Measurements from ENCODE around the gene PARP8. TPM values are rescaled to one million over a fixed set of nuclear protein-coding genes. Genes with fewer than 3 reads are reported as not detected.
"Not testable (repeated sequence)": the region's sequence is repeated elsewhere in the genome, so short reads cannot be mapped to it uniquely, and the experiment has no call there.

Gene PARP8
- total RNA-seq, 1 donor from 2014 or later, result 30.4 TPM

DNA sequence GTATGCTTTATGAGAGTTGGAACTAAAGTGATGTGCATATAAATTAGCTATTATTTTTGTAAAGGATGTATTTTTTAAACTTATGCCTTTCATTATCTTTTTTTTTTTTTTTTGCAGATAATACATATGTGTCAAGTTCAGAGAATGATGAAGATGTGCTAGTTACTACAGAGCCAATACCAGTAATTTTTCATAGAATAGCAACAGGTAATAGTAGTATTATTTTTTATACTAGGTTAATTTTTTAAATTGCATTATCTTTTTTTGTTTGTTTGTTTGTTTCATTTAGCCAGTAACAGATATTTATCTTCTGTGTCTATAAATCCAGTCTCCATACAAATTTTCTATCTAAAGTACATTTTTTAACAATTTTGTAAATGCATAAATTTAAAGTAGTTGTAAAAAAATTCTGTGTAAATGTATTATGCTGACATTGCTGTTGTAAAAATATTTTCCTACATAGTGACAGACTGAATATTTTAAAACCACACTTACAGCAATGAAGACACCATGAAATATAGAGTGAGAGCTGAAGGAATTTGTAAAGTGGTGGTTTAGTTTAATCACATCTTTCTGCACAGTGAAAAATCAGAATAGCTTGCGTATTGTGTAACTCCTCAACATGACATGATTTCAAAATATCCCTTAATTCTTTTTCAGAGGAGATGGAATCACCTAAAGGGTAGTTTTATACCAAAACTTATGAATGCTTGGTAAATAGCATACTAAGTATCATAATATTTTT lies 93.3 kb downstream of the PARP8 start:
- no peak for DNase-seq (ENCODE audit: low spot score)
- ATAC-seq, result no peak
- intact Hi-C loops (cut with DNase I), result no loop called here

DNA sequence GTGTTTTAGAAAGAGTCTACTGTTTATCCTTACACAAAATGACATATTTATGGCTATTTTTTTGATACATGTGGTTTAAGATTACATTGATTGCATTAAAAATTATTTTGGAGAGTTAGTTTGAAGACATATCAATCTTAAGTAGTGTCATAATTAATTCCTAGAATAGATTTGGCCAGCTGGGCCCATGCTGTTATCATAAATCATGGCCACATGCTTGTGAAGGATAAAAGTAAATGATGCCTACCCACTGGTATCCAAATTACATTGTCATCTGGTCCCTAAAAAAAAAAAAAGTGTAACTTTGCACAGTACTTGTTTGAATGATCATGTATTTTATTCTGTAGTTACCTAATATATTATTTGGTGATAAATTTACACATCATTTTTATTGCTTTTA lies 96.9 kb downstream of the PARP8 start:
- DNase-seq (ENCODE audit: low spot score) (no peak), ATAC-seq (no peak)
- intact Hi-C loops (cut with DNase I), result no loop called here

DNA sequence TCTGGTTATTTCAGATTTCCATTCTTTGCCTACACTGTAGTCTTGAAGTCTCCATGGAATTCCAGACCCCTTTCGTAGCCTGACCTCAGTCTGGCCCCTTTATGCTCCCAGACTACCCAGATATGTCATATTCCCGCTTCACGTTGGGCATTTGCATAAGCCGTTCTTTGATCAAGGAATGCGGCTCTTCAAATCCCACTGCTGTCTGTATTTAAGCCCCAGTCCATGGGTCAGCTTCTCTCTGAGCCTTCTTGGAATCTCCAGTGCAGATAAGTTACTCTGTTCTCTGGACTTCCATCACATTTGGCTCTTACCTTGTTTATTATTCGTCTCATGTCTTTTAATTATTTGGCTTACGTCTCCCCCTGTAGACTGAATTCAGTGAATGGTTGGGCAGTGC lies 97.4 kb downstream of the PARP8 start:
- ATAC-seq (no peak), DNase-seq (ENCODE audit: low spot score) (no peak)
- intact Hi-C loops (cut with DNase I), result no loop called here

DNA sequence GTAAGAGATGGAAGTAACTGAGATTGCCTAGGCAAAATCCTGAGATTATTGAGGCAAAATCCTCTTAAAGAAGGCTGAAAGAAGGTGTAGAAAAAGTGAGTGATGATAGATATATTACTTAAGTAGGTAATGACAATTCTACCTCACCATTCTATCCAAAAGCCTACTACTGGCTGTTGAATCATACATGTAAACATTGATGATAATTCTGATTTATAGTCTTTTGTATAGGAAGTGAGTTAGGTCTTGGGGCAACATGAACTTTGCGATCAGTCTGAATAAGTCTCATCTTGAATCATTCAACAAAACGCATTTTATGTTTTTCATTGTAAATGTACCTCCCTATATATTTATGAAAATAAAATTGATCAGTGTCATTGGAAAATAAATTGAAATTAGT lies 99.6 kb downstream of the PARP8 start:
- ATAC-seq, result no peak
- intact Hi-C loops (cut with DNase I), result no loop called here
- no peak for DNase-seq (ENCODE audit: low spot score)

DNA sequence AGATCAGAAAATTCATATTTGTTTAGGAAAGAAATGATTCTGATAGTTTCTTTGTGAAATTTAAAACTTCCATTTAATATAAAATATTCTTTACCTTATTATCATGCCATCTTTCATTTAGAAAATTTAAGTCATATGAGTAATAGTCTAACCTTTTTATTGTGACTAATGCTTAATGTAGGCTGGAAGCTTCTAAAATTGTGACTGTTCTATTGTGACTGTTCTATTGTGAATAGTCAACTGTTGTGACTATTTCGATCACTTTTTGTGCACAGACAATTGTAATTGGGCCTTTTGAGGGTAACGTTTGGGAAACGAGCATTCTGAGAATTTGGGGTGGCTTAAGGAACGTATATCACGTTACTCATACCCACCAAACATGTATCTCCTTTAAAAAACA lies 100.0 kb downstream of the PARP8 start:
- DNase-seq (ENCODE audit: low spot score), result no peak
- ATAC-seq, result no peak
- intact Hi-C loops (cut with DNase I), result no loop called here

DNA sequence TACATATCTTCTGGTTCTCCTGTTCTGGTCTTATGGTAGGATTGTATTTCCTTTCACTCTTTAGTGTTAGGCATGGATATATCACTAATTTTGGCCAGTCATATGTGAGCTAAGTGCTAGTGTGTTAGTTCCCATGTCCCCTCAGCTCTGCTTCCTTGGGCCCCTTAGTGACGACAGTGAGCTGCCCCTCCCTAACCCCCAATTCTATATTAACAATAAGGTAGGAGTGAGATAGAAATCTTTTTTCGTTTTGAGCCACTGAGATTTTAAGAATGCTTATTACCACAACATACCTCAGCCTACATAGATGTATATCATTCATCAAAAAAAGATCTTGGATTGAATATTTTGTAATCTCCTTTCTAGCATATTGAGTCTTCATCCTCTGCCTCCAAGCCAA lies 100.5 kb downstream of the PARP8 start:
- intact Hi-C loops (cut with DNase I), result no loop called here
- ATAC-seq, result no peak

DNA sequence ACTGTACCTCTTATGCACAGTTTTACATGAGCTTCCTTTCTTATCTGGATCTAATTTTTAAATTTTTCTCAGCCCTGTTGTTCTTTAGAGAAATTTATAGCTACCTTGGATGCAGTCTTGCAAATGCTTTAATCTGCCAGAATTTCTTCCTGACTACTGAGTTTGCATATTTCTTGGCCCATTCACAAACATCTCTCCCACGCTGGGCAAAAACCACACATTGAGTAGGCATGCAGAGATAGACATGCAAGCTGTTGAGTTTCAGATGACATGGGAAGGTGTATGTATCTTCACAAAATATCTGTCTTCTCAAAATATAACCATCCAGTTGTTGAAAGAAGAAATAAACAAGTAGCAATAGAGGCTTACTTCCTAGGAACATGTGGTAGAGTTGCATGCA lies 101.2 kb downstream of the PARP8 start:
- ATAC-seq (no peak), DNase-seq (ENCODE audit: low spot score) (no peak)
- intact Hi-C loops (cut with DNase I), result no loop called here

More for the DNA sequence above, 100.5 kb downstream of the PARP8 start:
- DNase-seq (ENCODE audit: low spot score), result no peak

DNA sequence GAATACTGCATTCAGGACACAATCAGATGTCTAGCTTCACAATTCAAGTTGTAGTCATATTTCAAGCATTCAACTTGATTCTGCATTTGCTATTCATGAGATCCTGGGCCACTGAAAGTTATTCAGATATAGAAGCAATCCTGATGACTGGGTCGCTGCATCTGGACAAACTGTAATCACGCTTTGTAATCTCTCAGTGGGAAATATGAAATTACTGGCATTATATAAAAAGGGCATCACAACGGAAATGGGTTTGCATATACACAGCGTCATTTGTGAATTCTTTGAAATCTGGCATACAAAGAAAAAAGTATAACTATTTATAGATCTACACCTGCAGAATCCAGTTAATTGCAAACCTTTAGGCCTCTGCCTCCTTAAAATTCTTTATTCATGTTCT lies 102.2 kb downstream of the PARP8 start:
- ATAC-seq (no peak), DNase-seq (ENCODE audit: low spot score) (no peak)
- intact Hi-C loops (cut with DNase I), result no loop called here

DNA sequence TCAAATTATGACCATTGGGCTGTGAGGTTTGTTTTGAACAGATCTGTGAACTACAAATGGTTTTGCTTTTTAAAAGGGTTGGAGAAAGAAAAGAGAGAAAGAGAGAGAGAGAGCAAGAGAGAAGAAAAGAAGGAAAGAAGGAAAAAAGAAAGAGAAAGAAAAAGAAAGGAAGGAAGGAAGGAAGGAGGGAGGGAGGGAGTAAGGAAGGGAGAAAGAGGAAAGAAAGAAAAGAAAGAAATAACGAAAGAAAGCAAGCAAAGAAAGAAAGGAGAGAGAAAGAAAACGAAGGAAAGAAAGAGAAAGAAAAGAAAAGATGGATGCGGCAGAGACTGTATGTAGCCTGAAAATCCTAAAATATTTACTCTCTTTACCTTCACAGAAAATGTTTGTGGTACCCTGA lies 104.0 kb downstream of the PARP8 start:
- intact Hi-C loops (cut with DNase I), result no loop called here

DNA sequence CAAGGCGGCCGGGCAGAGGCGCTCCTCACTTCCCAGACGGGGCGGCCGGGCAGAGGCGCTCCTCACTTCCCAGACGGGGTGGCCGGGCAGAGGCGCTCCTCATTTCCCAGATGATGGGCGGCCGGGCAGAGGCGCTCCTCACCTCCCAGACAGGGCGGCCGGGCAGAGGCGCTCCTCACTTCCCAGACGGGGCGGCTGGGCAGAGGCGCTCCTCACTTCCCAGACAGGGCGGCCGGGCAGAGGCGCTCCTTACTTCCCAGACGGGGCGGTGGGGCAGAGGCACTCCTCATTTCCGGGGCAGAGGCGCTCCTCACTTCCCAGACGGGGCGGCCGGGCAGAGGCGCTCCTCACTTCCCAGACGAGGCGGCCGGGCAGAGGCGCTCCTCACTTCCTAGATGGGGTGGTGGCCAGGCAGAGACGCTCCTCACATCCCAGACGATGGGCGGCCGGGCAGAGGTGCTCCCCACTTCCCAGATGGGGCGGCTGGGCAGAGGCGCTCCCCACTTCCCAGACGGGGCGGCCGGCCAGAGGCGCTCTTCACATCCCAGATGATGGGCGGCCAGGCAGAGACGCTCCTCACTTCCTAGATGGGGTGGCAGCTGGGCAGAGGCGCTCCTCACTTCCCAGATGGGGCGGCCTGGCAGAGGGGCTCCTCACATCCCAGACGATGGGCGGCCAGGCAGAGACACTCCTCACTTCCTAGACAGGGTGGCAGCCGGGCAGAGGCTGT lies 108.2 kb downstream of the PARP8 start:
- intact Hi-C loops (cut with DNase I); ATAC-seq; DNase-seq (ENCODE audit: low spot score): not testable (repeated sequence)

More for the DNA sequence above, 104.0 kb downstream of the PARP8 start:
- DNase-seq (ENCODE audit: low spot score) (no peak), ATAC-seq (no peak)

DNA sequence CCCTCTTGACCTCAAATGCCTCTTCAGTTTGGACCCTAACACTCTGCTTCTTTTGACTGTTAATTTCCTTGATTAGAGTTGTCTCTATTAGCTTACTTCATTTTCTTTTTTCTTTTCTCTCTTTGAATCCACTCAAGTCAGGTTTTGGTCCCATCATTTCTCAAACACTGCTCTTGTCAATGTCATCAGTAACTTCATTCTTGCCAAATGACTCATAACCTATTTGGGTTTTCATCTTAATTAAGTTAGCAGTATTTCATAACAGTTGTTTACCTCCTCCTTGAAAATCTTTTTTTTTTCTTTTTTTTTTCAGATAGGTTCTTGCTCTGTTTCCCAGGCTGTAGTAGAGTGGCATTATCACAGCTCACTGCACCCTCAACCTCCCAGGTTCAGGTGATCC lies 119.6 kb downstream of the PARP8 start:
- ATAC-seq (no peak), DNase-seq (ENCODE audit: low spot score) (no peak)
- intact Hi-C loops (cut with DNase I), result no loop called here

DNA sequence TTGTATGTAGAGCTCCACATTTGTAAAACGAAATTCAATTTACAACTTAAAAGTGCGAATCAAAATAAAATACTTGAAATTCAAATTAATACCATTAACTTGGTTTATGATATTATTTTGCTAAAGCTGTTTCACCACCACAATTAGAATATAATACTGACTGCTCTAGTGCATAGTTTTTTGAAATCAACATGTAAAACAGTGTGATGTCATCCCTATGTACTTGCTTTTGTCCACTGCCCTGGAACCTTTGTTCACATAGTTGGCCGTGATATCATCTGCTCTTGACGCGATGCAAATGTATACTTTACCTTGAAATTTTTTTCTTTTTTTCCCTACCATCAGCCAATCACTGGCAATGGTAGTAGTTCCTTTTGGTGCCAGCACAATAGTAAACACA lies 125.4 kb downstream of the PARP8 start:
- DNase-seq (ENCODE audit: low spot score) (no peak), ATAC-seq (no peak)
- intact Hi-C loops (cut with DNase I), result no loop called here

DNA sequence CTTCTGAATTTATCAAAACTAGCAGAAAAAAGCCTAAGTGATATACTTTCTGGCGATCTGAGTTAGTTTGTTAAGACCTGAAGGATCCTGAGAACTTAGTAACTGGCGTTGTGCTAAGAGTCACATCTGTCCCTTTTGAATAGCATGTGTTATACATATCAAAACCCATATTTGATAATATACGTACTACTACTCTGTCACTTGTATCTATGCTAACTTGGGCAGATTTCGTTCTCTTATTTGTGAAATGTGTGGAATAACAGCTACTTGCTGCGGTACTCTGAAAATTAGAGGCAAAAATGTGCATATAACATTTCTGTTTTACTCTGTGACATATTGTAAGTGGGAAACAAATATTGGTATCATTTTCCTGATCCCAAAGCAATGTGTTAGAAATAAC lies 126.4 kb downstream of the PARP8 start:
- DNase-seq (ENCODE audit: low spot score) (no peak), ATAC-seq (no peak)
- intact Hi-C loops (cut with DNase I), result no loop called here

DNA sequence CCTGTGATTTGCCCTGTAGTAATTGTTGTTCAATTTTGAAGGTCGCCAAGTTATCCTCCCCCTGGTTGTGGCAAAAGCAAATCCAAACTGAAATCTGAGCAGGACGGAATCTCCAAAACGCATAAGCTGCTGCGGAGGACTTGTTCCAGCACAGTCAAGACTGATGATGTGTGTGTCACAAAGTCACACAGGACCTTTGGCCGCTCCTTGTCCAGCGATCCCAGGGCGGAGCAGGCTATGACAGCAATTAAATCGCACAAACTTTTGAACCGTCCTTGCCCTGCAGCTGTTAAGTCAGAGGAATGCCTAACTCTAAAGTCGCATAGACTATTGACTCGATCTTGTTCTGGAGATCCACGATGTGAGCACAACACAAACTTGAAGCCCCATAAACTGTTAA lies 128.4 kb downstream of the PARP8 start:
- no peak for DNase-seq (ENCODE audit: low spot score)
- intact Hi-C loops (cut with DNase I), result no loop called here
- no peak for ATAC-seq

DNA sequence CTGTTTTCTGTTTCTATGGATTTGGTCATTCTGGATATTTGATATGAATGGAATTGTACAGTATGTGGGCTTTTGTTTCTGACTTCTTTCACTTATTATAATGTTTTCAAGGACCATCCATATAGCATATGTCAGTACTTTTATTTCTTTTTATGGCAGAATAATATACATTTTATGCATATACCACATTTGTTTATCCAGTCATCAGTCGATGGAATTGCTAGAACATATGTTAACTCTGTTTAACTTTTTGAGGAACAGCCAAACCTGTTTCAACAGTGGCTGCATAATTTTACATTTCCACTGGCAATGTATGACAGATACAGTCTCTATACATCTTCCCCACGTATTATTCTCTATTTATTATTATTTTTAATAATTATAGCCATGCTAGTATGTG lies 131.6 kb downstream of the PARP8 start:
- DNase-seq (ENCODE audit: low spot score) (no peak), ATAC-seq (no peak)
- intact Hi-C loops (cut with DNase I), result no loop called here

DNA sequence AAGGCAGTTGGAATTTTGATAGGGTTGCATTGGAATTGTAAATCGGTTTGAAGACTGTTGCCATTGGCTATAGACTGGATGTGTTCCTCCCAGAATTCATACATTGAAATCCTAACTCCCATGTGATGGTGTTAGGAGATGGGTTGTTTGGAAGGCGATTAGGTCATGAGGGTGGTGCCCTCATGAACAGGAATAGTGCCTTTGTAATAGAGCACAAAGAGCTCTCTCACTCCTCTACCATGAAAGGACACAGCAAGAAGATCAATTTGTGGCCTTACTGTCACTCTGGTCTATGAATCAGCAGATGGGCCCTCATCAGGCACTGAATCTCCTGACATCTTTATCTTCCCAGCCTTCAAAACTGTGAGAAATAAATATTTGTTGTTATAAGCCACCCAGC lies 133.2 kb downstream of the PARP8 start:
- DNase-seq (ENCODE audit: low spot score), result no peak
- ATAC-seq, result no peak
- intact Hi-C loops (cut with DNase I), result no loop called here

DNA sequence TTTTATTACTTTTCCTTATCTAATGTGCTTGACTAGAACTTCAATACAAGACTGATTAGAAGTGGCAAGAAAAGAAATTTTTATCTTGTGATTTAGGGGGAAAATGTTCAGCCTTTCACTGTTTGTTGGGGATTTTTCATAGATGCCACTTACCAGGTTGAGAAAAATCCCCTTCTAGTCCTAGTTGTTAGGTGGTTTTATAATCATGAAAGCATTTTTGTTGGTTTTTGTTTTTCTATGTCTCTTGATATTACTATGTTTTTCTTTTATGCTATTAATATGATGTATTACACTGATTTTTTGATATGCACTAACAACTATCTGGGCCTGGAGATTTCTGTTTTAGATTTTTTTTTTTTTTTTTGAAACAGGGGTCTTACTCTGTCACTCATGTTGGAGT lies 134.0 kb downstream of the PARP8 start:
- ATAC-seq, result no peak
- intact Hi-C loops (cut with DNase I), result no loop called here
- DNase-seq (ENCODE audit: low spot score), result no peak

DNA sequence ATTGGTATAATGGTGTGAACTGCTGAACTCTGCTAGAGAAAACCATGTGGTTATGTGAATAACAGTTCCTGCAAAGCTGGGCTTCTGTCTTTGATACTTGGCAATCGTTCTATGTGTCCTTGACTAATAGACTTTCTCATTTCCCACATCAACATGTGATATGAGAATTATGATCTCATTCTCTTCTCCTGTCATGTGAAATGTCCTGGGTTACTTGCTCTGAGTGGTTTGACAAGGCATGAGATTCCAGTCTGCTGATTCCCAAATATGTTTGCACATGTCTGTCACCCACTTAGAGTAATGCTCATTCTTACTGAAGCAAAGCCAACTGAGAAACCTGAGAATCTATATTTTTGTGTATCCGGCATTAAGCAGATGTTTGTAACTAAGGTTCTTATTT lies 141.2 kb downstream of the PARP8 start:
- DNase-seq (ENCODE audit: low spot score) (no peak), ATAC-seq (no peak)
- intact Hi-C loops (cut with DNase I), result no loop called here

DNA sequence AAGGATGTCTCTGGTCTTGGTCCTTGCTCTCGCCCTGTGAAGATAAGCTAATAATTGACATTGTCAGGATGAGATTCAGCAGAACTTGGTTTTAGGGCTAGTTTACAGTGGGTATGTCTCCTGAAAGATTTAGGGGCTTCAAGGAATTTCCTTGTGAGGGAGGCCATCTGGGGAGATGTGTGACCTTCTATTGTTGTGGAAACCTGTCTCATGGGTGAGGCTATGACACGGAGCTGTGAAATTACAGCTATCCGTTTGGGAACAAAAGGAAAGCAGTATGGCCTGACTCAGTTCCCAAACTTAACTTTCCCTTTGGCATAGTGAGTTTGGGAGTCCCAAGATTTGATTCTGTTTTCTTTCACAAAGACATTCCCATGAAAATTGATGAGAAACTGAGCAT lies 142.0 kb downstream of the PARP8 start:
- ATAC-seq, result no peak
- intact Hi-C loops (cut with DNase I), result no loop called here
- no peak for DNase-seq (ENCODE audit: low spot score)

DNA sequence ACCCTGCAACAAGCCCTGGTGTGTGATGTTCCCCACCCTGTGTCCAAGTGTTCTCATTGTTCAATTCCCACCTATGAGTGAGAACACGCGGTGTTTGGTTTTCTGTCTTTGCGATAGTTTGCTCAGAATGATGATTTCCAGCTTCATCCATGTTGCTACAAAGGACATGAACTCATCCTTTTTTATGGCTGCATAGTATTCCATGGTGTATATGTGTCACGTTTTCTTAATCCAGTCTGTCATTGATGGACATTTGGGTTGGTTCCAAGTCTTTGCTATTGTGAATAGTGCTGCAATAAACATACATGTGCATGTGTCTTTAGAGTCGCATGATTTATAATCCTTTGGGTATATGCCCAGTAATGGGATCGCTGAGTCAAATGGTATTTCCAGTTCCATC lies 145.3 kb downstream of the PARP8 start:
- ATAC-seq; intact Hi-C loops (cut with DNase I); DNase-seq (ENCODE audit: low spot score): not testable (repeated sequence)

DNA sequence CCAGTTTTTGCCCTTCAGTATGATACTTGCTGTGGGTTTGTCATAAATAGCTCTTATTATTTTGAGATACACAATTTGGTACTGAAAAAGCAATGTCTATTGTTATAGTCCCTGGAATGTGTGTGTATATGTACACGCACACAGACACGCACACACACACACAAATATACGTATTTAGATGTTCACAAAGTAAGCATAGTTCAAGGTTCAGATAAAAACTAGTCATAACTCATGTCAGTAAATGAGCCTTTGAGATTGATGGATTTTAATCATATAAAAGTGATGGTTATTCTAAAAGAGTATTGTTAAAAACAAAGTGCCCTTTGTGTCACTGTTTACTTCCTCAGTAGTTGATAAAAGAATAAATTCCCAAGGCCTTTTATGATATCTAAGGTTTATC lies 147.3 kb downstream of the PARP8 start:
- intact Hi-C loops (cut with DNase I), result no loop called here
- no peak for DNase-seq (ENCODE audit: low spot score)
- no peak for ATAC-seq
